Body of pancreas (tissue), 4 donors: ENCODE measurements around the gene DGCR6L.
"Not testable (repeated sequence)": the region's sequence is repeated elsewhere in the genome, so short reads cannot be mapped to it uniquely, and the experiment has no call there.

Experiments used
- POLR2A ChIP-seq, 3 donors: fragments of 450-650 bp; IDR thresholded peaks; one replicate each; pipeline ENCODE4 v1.6.1; 2016; ENCODE audit warnings: antibody characterized with exemption in 3 of 3, mild to moderate bottlenecking in 2 of 3
- TF ChIP-seq, protein P1 (sequence below), 7 experiments: fragments of 450-650 bp in 4 of 7; fragments of 200-600 bp in 3 of 7; sonication (generic) in 3 of 7; IDR thresholded peaks; one replicate each; pipeline ENCODE4 v1.5.1; 2016 to 2019; ENCODE audit warnings: antibody characterized with exemption in 7 of 7

DNA sequence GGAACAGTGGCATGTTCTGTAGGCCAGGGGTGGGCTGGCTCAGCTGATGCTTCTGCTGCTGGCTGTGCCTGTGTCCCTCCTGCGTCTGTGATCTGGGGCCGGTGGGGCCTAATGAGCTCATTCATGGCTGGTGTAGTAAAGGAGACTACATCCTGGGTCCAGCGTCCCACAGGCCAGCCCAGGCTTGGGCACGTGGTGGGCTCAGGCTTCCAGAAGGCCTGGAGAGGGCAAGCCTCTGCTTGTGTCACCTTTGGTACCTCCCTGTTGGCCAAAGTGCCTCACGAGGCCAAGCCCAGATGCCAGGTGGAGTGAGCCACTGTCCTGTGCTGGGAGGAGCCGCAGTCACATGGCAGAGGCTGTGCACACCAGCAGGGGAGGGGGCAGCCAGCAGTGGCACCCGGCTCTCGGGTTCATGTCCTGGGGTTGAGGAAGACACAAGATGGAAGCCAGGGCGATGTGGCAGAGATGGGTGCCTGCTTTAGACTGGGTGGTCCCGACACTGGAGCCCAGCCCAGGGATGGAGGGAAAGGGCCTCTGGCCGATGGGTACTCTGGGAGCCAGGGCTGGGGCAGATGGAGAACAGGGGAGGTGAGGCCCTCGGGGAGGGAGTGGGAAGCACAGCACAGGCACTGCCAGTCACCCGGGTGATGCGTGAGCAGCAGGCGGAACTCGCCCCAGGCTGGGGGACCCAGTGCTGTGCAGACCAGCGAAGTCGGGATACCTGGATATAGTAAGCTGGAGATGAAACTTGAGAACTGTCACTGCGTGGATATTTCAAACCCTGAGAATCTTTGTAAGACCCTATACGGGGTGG is 8.4 kb downstream of the DGCR6L start:
- not testable (repeated sequence) for TF ChIP-seq POLR2A (IDR thresholded peaks at IDR 0.05)
- TF ChIP-seq, protein P1, sequence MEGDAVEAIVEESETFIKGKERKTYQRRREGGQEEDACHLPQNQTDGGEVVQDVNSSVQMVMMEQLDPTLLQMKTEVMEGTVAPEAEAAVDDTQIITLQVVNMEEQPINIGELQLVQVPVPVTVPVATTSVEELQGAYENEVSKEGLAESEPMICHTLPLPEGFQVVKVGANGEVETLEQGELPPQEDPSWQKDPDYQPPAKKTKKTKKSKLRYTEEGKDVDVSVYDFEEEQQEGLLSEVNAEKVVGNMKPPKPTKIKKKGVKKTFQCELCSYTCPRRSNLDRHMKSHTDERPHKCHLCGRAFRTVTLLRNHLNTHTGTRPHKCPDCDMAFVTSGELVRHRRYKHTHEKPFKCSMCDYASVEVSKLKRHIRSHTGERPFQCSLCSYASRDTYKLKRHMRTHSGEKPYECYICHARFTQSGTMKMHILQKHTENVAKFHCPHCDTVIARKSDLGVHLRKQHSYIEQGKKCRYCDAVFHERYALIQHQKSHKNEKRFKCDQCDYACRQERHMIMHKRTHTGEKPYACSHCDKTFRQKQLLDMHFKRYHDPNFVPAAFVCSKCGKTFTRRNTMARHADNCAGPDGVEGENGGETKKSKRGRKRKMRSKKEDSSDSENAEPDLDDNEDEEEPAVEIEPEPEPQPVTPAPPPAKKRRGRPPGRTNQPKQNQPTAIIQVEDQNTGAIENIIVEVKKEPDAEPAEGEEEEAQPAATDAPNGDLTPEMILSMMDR (IDR thresholded peaks at IDR 0.05) = not testable (repeated sequence)
